NT2/D1 (cell line): ENCODE measurements around the gene RANBP10.

Experiments
- DNase-seq: peaks from one replicate; pipeline ENCODE4 v3.0.0-alpha.2; 2011; ENCODE audit warnings: low read depth, low spot score
- H3K27me3 ChIP-seq: 2 replicates; pipeline ENCODE4 v1.6.0; 2011; ENCODE audit warnings: mild to moderate bottlenecking; ENCODE audit not compliant: insufficient read length, insufficient read depth
- H3K36me3 ChIP-seq: 2 replicates; pipeline ENCODE4 v1.6.1; 2011; ENCODE audit warnings: mild to moderate bottlenecking, low read length, mixed read lengths; ENCODE audit not compliant: insufficient read depth, insufficient read length
- H3K4me1 ChIP-seq: 2 replicates; pipeline ENCODE4 v1.5.1; 2011; ENCODE audit not compliant: insufficient read depth, insufficient read length
- H3K4me3 ChIP-seq: 2 replicates; pipeline ENCODE4 v1.5.1; 2011; ENCODE audit warnings: low read depth; ENCODE audit not compliant: insufficient read length
- H3K9ac ChIP-seq: 2 replicates; pipeline ENCODE4 v1.6.0; 2011; ENCODE audit warnings: low read depth; ENCODE audit not compliant: insufficient read length
- H3K9me3 ChIP-seq: 2 replicates; pipeline ENCODE4 v1.5.1; 2011; ENCODE audit warnings: mild to moderate bottlenecking, low read length; ENCODE audit not compliant: insufficient read depth
- SUZ12 ChIP-seq: IDR thresholded peaks from 2 replicates; pipeline ENCODE4 v1.6.1; 2011; ENCODE audit not compliant: insufficient read length, insufficient read depth; ENCODE audit errors: extremely low read depth
- YY1 ChIP-seq: IDR thresholded peaks from 2 replicates; pipeline ENCODE4 v1.6.1; 2011; ENCODE audit not compliant: insufficient read length, insufficient read depth
- ZNF274 ChIP-seq: IDR thresholded peaks from 2 replicates; pipeline ENCODE4 v1.6.1; 2011; ENCODE audit warnings: mild to moderate bottlenecking, low read depth, low read length

Gene RANBP10

DNA sequence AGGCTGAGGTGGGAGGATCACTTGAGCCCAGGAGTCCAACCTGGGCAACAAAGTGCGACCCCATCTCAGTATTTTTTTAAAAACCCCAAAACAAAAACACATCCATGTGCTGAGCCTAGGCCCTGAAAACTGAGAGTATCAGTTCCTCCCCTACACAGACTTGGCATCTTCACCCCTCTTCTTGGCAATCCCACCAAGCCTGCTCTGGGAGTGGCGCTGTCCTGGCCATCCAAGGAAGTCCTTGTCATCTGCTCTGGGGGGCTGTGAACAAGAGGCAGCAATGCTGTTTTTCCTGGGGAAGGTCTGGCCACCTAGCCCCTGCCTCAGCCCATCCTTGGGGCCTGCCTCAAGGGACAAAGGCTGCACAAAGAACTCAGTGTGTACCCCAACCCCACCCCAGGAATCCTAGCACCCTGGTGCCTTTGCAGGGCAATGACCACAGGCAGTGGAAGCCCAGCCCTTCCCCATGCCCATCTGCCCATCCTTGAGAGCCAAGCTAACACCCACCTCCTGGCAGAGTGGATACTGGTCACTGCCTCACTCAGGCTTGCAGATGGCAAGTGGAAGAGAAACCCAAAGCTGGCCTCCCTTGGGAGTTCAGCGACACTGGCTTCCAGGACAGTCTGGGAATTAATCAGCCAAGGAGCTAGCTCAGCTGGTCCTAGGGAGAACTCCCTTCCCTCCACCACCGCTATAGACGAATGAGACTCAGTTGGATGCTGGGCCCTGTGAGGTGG, 72.5 kb downstream of the RANBP10 start:
- no peak for TF ChIP-seq YY1
- TF ChIP-seq SUZ12 = no peak
- TF ChIP-seq ZNF274 = no peak
- DNase-seq = no peak
- no peaks in the 10 kb centered on the region for H3K9me3 ChIP-seq
- no peak overlapping the region for H3K4me3 ChIP-seq
- peaks cover 57% of the 10 kb centered on the region for H3K36me3 ChIP-seq
- no peak overlapping the region for H3K9ac ChIP-seq
- no peaks in the 10 kb centered on the region for H3K27me3 ChIP-seq
- H3K4me1 ChIP-seq = no peaks in the 10 kb centered on the region

DNA sequence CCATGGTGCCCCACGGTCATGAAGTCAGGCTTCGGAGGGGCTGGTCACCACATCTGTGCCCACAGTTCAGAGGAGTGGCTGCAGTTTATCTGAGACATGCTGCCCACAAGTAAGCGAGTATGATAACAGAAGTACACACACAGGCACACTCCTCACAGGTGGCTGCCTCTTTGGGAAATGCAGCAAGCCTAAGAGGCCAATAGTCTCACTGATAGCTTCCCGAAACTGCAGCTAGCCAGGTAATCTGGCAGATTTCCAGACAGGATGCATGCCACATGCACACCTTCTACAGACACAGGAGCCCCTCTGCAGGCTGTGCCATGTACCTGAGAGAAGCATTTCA, 74.6 kb downstream of the RANBP10 start:
- no peak overlapping the region for H3K9ac ChIP-seq
- no peak overlapping the region for H3K4me3 ChIP-seq
- no peaks in the 10 kb centered on the region for H3K9me3 ChIP-seq
- H3K36me3 ChIP-seq = peaks cover 69% of the 10 kb centered on the region
- no peaks in the 10 kb centered on the region for H3K27me3 ChIP-seq
- no peak for TF ChIP-seq YY1
- TF ChIP-seq ZNF274 = no peak
- TF ChIP-seq SUZ12 = no peak
- DNase-seq = no peak
- no peaks in the 10 kb centered on the region for H3K4me1 ChIP-seq

- no peaks in the 10 kb centered on the region for H3K9me3 ChIP-seq
- TF ChIP-seq ZNF274 (no peak), YY1 (no peak), SUZ12 (no peak)
- H3K4me1 ChIP-seq = no peaks in the 10 kb centered on the region
- H3K4me3 ChIP-seq = no peak overlapping the region
- no peaks in the 10 kb centered on the region for H3K27me3 ChIP-seq
- H3K9ac ChIP-seq = no peak overlapping the region
- H3K36me3 ChIP-seq = peaks cover 74% of the 10 kb centered on the region
- no peak for DNase-seq
Observed at GRCh38 chr16:67731071-67731752, 75.1 kb downstream of the RANBP10 start.

DNA sequence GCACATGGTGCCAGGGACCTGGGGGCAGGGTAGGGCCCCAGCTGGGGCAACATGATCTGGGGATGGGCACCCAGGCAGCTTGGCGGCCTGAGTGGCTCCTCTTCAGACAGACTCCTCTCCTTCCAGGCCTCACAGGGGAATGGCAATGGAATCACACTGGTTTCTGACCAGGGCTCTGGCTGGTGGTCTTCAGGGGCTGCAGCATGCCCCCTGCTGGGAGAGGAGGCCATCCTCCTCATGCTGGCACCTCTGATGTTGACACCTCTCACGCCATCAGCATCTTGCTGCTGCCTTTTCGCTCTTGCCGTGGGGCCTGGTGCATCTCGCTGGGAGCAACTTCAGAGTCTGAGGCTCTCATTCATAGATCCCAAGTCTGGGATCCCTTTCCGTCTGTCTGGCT, 76.0 kb downstream of the RANBP10 start:
- no peaks in the 10 kb centered on the region for H3K27me3 ChIP-seq
- no peak overlapping the region for H3K9ac ChIP-seq
- TF ChIP-seq YY1 = no peak
- no peak for TF ChIP-seq SUZ12
- no peak for TF ChIP-seq ZNF274
- no peak overlapping the region for H3K4me3 ChIP-seq
- H3K4me1 ChIP-seq = no peaks in the 10 kb centered on the region
- no peak for DNase-seq
- H3K36me3 ChIP-seq = peaks cover 83% of the 10 kb centered on the region
- H3K9me3 ChIP-seq = no peaks in the 10 kb centered on the region

DNA sequence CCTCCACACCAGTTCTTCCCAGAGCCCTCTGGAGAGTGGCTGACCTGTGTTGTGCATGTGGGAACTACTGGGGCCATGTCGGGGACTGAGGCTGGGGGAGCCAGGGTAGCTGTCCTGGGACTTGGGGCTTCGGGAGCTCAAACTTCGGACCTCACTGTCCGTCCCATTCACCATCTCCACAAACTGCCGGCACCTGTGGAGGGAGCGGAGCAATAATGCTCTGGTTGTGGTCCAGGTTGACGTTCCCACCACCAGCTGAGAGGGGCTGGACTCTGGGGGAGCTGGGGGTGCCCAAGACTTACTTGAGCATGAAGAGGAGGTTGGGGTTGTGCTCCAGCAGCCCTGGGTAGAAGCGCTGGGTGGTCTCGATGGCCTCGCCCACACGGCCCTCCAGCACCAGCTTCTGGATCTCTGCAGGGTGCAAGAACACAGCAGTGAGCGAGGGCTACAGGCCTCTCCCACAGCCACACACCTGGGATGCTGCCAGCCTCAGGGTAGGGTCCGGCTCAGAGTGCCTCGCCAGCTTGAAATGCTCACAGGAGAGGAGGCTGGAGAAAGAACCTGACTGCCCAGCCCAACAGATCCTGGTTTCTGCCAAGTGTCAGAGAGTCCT, 76.6 kb downstream of the RANBP10 start:
- peaks cover 83% of the 10 kb centered on the region for H3K36me3 ChIP-seq
- H3K27me3 ChIP-seq = no peaks in the 10 kb centered on the region
- TF ChIP-seq ZNF274 = no peak
- no peak for TF ChIP-seq SUZ12
- TF ChIP-seq YY1 = no peak
- H3K9ac ChIP-seq = no peak overlapping the region
- H3K4me3 ChIP-seq = no peak overlapping the region
- no peak for DNase-seq
- no peaks in the 10 kb centered on the region for H3K4me1 ChIP-seq
- no peaks in the 10 kb centered on the region for H3K9me3 ChIP-seq

DNA sequence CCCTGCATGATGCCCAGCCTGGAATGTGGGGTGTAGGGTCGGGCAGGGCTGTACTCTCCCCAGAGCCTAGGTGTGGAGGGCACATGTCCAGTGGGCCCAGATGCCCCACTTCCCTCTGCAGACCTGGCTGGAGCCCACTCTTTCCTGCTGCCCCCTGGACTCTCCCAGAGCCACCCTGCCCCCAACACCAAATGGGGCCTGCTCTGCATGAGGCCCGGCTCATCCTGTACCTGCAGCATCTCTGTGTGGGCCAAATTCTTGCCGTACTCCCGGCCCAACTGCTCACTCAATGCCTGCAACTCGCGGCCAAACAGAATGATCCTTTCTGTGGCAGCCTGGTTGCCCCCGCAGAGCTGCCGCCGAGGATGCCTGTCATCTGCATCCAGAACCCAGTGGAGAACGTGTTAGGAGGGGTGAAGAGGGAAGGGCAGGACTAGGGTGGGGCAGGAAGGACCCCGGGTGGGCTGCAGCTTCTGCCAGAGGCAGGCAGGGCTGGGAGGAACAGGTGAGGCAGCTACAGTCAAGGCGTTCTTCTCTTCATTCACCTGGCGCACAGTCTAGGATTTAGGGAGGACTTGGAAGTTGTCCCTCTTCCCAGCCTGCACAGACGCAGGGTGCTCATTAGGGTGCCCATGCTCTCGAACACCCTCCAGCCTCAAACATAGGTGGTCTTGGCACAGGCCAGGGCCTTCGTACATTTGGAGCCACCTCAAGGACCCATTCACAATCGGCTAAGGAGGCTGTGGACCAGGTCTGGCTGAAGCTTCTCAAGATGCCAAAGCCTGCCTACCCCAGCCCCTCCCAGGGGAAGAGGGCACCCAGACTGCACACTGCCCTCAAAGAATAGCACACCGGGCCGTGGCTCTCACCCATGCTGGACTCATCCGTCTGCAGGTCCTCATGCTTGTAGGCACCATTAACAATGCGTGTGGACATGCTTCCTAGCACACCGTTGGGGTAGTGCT, 78.6 kb downstream of the RANBP10 start:
- TF ChIP-seq YY1 (no peak), SUZ12 (no peak), ZNF274 (no peak)
- peaks cover 82% of the 10 kb centered on the region for H3K36me3 ChIP-seq

More for the DNA sequence above, 78.6 kb downstream of the RANBP10 start:
- Histone ChIP-seq H3K9me3 (no peaks in the 10 kb centered on the region), H3K9ac (no peak overlapping the region), H3K4me1 (peaks cover 2% of the 10 kb centered on the region), H3K4me3 (no peak overlapping the region), H3K27me3 (no peaks in the 10 kb centered on the region)
- DNase-seq = no peak
